ENCODE measurements around the gene ARPP21.

- TF ChIP-seq ZNF157 (tag by site-specific recombination; IDR thresholded peaks at IDR 0.05) (no peak), TCF7L2 (IDR thresholded peaks at IDR 0.05; ENCODE audit: borderline replicate concordance, low read depth, low read length) (no peak), KLF10 (tag by site-specific recombination; IDR thresholded peaks at IDR 0.05) (no peak), IKZF3 (tag by site-specific recombination; IDR thresholded peaks at IDR 0.05) (no peak), HOXD13 (CRISPR knock-in tag; IDR thresholded peaks at IDR 0.05; ENCODE audit: borderline replicate concordance) (no peak), ZNF610 (tag by site-specific recombination; IDR thresholded peaks at IDR 0.05; ENCODE audit: borderline replicate concordance) (no peak), ZNF23 (tag by site-specific recombination; IDR thresholded peaks at IDR 0.05; ENCODE audit: borderline replicate concordance) (no peak), ZNF302 (tag by site-specific recombination; IDR thresholded peaks at IDR 0.05; ENCODE audit: low read depth) (no peak)
- TF ChIP-seq, protein P1, sequence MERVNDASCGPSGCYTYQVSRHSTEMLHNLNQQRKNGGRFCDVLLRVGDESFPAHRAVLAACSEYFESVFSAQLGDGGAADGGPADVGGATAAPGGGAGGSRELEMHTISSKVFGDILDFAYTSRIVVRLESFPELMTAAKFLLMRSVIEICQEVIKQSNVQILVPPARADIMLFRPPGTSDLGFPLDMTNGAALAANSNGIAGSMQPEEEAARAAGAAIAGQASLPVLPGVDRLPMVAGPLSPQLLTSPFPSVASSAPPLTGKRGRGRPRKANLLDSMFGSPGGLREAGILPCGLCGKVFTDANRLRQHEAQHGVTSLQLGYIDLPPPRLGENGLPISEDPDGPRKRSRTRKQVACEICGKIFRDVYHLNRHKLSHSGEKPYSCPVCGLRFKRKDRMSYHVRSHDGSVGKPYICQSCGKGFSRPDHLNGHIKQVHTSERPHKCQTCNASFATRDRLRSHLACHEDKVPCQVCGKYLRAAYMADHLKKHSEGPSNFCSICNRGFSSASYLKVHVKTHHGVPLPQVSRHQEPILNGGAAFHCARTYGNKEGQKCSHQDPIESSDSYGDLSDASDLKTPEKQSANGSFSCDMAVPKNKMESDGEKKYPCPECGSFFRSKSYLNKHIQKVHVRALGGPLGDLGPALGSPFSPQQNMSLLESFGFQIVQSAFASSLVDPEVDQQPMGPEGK (tag by site-specific recombination; IDR thresholded peaks at IDR 0.05): no peak
- TF ChIP-seq, protein P2, sequence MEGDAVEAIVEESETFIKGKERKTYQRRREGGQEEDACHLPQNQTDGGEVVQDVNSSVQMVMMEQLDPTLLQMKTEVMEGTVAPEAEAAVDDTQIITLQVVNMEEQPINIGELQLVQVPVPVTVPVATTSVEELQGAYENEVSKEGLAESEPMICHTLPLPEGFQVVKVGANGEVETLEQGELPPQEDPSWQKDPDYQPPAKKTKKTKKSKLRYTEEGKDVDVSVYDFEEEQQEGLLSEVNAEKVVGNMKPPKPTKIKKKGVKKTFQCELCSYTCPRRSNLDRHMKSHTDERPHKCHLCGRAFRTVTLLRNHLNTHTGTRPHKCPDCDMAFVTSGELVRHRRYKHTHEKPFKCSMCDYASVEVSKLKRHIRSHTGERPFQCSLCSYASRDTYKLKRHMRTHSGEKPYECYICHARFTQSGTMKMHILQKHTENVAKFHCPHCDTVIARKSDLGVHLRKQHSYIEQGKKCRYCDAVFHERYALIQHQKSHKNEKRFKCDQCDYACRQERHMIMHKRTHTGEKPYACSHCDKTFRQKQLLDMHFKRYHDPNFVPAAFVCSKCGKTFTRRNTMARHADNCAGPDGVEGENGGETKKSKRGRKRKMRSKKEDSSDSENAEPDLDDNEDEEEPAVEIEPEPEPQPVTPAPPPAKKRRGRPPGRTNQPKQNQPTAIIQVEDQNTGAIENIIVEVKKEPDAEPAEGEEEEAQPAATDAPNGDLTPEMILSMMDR (tag by site-specific recombination; IDR thresholded peaks at IDR 0.05): no peak
- TF ChIP-seq, protein P3, sequence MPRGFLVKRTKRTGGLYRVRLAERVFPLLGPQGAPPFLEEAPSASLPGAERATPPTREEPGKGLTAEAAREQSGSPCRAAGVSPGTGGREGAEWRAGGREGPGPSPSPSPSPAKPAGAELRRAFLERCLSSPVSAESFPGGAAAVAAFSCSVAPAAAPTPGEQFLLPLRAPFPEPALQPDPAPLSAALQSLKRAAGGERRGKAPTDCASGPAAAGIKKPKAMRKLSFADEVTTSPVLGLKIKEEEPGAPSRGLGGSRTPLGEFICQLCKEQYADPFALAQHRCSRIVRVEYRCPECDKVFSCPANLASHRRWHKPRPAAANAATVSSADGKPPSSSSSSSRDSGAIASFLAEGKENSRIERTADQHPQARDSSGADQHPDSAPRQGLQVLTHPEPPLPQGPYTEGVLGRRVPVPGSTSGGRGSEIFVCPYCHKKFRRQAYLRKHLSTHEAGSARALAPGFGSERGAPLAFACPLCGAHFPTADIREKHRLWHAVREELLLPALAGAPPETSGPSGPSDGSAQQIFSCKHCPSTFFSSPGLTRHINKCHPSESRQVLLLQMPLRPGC (tag by site-specific recombination; IDR thresholded peaks at IDR 0.05): no peak
- TF ChIP-seq, protein P4, sequence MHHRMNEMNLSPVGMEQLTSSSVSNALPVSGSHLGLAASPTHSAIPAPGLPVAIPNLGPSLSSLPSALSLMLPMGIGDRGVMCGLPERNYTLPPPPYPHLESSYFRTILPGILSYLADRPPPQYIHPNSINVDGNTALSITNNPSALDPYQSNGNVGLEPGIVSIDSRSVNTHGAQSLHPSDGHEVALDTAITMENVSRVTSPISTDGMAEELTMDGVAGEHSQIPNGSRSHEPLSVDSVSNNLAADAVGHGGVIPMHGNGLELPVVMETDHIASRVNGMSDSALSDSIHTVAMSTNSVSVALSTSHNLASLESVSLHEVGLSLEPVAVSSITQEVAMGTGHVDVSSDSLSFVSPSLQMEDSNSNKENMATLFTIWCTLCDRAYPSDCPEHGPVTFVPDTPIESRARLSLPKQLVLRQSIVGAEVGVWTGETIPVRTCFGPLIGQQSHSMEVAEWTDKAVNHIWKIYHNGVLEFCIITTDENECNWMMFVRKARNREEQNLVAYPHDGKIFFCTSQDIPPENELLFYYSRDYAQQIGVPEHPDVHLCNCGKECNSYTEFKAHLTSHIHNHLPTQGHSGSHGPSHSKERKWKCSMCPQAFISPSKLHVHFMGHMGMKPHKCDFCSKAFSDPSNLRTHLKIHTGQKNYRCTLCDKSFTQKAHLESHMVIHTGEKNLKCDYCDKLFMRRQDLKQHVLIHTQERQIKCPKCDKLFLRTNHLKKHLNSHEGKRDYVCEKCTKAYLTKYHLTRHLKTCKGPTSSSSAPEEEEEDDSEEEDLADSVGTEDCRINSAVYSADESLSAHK (tag by site-specific recombination; IDR thresholded peaks at IDR 0.05): no peak
Measured at GRCh38 chr3:35648347-35648746, 9.0 kb downstream of the ARPP21 start.
